DMS79 (cell line): ENCODE data around the gene UVRAG.
"Not testable (repeated sequence)": the region's sequence is repeated elsewhere in the genome, so short reads cannot be mapped to it uniquely, and the experiment has no call there.

Experiments used
- DNase-seq: peaks from one replicate; lab custom pipeline; 2025; lab: John Stamatoyannopoulos, UW

UVRAG gene

DNA sequence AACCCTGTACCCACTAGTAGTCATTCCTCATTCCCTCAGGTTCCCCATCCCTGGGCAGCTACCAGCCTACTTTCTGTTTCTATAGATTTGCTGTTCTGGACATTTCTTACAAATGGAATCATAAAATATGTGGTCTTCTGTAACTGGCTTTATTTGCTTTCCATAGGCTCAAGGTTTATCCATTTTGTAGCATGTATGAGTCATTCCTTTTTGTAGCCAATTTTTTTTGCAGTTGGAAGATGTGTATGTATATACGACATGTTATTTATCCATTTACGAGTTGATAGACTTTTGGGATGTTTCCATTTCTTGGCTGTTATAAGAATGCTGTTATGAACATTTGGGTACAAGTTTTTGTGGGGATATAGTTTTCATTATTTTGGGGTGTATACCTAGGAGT lies 260.7 kb downstream of the UVRAG start:
- no peak for DNase-seq

DNA sequence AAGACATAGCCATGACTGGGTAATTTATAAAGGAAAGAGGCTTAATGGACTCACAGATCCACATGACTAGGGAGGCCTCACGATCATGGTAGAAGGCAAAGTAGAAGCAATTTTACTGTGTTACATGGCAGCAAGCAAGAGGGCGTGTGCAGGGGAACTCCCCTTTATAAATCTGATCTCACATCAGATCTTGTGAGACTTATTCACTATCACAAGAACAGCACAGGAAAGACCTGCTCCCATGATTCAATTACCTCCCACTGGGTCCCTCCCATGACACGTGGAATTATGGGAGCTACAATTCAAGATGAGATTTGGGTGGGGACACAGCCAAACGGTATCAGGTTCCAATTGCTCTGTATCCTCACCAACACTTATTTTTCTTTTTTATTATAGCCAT lies 261.2 kb downstream of the UVRAG start:
- DNase-seq: not testable (repeated sequence)

DNA sequence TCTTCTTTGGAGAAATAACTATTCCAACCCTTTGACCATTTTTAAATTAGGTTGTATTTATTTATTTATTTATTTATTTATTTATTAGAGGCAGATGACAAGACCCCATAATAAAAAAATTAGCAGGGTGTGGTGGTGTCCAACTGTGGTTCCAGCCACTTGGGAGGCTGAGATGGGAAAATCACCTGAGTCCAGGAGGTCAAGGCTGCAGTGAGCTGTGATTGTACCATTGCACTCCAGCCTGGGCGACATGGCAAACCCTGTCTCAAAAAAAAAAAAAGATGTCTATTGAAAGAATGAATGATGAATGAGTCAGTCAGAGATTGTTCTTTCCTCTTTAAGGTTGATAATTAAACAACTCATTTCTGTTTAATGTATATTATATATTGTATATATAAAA lies 261.7 kb downstream of the UVRAG start:
- no peak for DNase-seq

DNA sequence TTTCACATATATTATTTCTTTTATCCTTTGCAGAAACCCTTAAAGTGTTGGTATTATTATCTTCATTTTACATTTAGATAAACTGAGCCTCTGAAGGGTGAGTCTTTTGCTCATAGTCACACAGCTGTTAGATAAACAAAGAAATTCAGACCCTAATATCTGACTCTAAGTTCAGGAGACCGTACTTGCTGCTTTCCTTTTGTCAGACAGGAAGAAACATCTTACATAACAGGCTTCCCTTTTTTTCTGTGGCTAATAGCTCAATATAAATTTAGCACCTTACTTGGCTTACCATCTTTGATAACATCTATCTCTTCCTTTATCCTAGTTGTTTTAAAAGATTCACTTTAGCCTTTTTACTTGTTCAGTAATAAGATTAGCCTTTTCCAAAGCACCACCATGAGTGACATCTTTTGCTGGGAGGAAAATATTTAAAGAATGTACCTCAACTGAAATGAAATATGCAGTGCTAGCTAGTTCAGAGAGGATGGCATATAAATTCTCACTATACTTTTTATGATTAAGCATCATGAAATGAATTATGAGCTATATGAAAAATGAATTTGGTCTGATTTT lies 262.7 kb downstream of the UVRAG start:
- no peak for DNase-seq

DNA sequence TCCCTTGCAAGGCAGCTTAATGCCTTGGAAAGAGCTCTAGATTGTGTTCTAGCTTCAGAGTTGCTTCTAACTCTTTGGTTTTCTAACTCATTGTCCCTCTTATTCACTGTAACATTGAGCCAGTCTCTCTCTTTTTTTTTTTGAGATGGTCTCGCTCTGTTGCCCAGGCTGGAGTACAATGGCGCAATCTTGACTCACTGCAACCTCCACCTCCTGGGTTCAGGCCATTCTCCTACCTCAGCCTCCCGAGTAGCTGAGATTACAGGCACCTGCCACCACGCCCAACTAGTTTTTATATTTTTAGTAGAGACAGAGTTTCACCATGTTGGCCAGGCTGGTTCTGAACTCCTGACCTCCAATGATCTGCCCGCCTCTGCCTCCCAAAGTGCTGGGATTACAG lies 266.1 kb downstream of the UVRAG start:
- DNase-seq: not testable (repeated sequence)

DNA sequence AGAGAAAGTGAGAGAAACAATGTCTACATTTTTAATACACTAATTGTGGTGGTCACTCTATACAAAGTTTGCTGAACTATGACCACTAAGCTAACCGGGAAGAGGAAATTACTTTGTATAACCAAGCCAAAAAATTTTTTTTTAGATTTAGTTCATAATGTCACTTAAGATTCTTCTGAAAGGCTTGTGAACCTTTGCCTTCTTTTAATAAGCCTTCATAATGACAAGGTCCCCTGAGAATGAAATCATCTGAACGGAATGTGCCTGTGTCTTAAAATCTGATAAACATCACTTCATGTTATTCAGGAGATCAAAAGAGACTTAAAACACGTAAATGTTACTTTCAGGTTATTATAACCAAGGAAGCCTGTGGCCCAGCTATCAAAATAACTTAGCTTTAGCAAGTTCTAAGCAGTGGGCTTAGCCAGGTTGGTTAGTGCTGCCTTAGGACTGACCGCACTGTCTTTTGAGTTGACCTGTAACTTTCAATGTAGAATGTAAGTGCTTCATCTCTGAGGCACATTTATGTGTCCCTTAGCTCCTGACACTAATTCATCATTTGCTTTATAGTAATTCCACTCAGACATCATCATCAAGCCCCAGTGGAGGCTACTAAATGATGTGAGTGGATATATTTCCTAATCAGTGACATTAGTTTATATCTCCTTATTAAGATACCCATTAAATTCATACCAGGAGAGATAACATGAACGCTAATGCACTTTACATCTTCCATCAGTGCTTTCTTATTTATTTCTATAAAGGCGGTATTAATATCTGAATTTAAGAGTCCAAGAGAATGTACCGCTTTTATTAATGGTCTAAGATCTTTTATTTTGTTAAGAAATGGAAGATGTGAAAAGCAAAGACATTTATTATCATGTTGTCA lies 268.8 kb downstream of the UVRAG start:
- DNase-seq: no peak

DNA sequence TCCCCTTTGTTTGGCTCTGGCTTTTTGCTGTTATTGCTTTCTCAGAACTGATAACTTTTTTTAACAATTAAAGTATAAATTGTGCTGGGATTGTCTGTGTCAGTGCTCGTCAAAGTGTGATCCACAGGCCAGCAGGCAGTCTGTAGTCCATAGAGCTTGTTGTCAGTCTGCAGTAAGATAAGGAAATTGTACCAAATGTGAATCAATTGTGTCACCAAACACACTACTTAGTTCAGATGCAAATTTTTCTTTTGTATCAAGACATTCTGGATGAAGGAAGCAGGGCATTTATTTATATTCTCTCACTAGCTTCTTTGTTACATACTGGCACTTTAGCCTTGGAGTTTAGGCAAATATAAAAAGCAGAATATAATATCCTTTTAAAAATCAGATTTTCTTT lies 270.3 kb downstream of the UVRAG start:
- DNase-seq: no peak

DNA sequence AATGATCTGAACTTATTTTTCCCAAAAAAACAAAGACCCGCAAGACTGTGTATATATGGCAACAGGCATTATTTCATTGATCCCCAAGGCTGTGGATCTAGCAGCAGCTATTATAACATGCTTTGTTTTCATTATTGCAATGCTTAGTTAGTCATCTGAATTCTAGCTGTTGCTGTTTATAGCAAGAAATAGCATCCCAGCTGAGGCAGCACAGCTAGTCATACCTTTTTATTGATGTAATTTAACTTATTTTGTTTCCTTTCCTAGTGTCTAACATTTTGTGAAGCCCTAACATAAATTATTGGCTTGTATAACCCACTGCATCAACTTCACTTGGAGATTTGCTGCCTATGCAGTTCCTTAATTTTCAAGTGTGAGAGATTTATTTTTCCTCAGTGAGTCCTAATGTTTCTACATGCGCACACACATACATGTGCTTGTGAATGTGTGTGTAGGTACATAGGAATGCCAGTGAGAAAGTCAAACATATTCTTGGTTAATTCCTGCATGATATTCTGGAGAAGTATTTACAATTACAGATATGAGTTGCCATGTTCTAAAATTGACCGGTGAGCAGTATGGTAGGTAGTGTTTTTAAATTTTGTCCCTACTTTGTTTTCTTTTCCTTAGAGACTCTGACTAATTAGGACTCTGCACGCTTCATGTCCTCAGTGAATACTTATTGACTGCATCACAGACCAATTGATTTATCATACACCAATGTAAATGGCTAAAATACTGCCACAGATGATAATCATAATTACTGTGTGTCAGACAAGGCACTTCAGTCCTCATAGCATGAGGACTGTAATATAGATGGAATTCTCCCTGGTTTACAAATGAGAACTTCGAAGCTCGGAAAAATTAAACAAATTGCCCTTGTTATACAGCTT lies 272.0 kb downstream of the UVRAG start:
- no peak for DNase-seq

DNA sequence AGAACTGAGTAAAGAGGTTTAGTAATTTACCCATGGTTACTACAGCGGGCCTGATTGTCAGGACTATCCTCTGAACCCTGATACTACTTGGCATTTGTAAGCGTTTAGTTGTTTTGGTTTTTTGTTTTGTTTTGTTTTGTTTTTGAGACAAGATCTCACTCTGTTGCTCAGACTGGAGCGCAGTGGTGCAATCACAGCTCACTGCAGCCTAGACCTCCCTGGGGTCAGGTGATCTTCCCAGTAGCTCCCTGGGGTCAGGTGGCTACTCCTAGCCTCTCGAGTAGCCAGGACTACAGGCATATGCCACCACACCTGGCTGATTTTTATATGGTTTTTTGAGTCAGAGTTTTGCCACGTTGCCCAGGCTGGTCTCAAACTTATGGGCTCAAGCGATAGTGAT lies 272.7 kb downstream of the UVRAG start:
- DNase-seq: no peak

DNA sequence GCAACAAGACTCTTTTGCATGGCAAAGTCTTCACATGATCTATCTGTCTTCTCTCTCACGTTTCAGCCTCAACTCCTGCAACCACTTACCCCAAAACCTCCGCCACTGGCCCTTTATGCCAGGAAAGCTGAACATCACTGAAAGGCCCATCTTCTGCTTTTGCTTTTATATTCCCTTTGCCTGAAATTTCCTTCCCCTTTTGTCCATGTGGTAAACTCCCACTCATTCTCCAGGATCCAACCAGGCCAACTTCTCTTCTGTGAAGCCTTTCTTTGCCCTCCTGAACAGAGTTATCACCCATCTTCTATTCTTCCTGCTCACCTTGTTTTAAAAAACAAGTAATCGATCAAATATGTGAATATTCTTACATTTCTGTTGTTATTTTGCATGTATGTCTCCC lies 273.5 kb downstream of the UVRAG start:
- DNase-seq: no peak

DNA sequence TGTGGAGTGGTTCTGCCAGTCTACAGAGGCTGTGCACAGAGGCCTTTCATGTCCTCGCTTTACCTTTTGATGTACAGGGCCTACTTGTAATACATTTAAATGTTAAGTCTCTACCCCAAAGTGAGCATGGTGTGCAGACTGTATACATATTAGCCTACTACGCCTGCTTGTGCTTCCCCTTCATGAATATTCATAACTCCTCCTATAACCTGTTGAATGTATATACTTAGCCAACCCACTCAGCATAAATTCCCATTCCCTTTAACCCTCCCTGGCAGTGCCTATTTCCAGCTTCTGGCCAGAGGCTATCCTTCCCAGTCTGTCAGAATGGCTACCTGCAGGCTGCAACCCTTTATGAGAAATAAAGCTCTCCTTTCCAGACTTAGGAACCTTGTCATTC lies 275.2 kb downstream of the UVRAG start:
- no peak for DNase-seq

DNA sequence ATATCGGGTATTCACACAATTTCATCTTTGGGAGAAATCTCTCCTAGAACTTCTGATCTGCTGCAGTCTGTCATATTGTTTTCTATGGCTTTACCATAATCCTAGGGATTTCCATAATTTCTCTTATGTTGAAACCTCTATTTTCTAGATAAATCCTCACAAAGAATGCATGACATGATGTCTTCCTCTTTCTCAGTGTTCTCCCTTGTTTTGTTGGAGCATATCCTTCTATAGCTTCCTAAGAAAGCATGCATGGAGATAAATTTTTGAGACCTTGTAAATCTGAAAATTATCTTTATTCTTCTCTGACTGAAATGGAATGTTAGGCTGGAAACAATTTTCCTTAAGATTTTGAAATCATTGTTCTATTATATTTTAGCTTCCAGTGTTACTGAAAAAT lies 275.8 kb downstream of the UVRAG start:
- no peak for DNase-seq

DNA sequence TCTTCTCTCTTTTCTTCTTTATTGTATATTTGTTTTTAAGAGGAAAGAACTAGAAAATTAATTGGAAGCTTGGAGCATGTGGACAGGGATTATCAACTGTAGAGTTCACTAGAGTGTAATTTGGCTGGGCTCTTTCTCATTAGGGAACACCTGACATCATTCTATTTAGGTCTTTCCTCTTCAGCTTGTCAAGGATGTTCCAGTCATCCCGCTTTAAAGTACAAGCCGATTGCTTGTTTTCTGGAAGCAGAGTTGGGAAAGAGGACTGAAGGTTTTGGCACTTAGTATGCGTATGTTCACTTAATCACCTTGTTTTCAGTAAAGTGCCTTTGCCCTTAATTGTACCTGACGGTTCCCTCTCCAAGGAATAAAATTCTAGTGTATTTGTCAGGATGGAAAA lies 279.7 kb downstream of the UVRAG start:
- no peak for DNase-seq

DNA sequence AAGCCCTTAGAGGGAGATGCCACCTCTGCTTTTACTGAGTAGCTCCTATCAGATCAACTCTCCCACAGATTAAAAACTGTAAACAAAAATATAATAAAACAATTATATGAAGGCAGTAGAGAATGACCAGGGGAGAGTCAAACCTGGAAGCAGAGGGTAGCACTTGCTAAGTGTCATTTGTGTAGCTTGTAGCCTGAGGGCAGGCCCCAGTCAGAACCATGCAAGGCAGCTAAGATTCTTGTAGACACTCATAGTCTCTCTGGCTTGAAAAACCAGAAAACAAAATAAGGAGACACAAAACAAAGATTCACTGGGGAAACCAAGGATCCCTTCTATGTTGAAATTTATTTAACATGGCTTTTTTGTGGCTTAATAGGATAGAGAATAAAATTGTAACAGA lies 280.9 kb downstream of the UVRAG start:
- DNase-seq: no peak

DNA sequence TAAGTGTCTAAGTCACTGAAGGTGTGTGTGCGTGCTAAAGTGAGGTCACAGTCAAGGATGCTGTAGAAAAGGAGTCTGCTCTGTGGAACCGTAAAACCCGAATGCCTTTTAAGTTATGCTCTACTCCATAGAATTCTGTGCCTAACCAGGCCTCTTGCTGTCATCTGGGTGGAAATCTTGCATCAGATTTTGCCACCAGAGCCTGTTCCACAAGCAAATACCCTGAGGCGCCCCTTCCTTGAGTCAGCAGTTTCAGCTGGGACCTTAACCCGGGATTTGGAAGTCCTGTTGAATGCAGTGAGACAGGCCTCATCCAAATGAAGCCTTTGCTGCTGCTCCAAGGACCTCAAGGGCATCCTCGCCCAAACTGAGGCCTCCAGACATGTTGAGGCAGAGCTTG lies 281.5 kb downstream of the UVRAG start:
- no peak for DNase-seq

DNA sequence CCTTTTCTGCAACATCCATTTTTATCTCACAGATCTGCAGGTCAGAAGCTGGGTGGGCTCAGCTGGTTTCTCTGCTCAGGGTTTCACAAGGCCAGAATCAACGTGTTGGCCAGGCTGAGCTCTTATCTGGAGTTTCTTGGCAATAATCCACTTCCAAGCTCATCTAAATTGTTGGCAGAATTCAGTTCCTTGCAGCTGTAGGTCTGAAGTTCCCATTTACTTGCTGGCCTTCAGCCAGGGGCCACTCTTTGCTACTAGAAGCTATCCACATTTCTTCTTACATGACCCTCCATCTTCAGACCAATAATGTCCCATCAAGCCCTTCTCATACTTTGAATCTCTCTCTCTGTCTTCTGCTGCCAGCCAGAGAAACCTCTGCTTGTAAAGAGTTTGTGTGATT lies 287.8 kb downstream of the UVRAG start:
- peak; percentile 87 for DNase-seq

DNA sequence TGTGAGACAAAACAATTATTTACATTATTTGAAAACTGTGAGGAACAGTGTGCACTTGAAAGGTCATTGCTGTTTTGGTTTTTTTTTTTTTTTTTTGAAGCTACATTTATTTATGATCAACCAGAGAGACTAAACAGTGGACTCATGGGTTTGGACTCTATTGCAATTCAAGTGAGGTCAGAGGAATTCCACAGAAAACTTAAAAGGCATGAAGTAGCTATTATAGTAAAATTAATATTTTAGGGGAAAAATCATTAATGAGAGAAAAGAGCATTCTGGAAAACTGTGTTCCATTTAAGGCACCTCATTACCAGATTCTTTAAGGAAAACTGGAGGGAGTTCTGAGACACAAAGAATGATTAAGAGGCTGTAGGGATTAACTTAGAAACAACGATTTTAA lies 288.4 kb downstream of the UVRAG start:
- no peak for DNase-seq

DNA sequence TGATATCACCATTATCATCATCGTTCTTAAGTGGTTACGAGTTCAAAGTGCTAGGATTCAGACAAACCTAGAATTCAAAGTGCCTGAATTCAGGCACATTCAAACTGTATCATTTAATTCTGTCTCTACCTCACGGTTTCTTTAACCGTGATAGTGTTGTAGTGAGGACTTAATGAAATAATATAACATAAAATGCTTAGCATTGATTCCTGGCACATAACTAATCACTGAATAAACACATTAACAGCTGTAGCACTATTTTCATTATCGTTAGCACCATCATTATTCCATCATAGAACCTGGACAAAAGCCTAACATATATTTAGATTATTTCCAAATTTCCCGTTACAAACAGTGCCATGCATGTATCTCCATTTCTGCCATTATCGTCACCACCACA lies 289.3 kb downstream of the UVRAG start:
- DNase-seq: no peak

DNA sequence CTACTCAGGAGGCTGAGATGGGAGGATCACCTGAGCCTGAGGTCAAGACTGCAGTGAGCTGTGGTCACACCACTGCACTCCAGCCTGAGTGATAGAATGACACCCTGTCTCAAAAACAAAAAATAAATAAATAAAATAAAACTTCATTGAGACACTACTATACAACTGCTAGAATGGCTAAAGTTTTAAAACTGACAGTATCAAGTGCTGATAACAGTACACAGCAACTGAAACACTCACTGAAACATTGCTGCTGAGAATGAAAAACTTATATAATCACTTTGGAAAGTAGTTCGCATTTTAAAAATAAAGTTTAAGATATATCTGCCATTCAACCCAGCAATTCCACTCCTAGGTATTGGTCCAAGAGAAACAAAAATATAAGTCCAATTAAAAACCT lies 290.6 kb downstream of the UVRAG start:
- no peak for DNase-seq

DNA sequence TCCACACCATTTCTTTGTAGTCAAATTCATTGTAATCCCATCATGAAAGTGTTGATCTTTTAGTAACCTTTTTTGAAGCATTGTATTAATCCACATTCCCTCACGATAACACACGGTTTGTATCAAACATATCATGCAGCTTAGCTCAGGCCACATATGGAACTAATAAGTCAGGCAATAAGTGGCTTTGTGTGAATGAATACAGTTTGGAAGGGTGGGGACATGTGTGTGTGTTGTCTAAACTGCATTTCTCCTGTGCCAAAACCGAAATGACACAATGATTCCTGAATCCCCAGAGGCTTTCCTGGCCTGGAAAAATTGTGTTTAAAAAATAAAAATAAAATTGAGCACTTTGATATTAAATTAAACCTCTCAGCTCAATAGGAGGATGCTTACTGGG lies 293.0 kb downstream of the UVRAG start:
- no peak for DNase-seq

DNA sequence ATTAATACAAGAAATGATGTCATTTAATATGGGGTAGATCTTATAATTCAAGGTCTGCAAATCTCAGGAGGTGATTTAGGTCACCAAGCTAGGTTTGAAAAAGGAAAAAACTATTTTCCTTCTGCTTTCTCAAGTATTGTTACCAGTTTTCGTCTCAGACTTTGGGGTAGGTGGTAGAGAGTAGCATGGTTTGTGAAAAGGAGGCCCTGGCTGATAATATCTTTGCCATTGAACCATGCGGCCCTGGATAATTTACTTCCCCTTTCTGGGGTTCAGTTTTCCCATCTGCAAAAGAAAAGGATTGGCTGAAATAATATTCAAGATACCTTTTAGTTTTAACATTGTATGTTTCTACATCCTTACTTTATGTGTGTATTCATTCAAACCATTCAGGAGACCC lies 299.2 kb downstream of the UVRAG start:
- DNase-seq: no peak

DNA sequence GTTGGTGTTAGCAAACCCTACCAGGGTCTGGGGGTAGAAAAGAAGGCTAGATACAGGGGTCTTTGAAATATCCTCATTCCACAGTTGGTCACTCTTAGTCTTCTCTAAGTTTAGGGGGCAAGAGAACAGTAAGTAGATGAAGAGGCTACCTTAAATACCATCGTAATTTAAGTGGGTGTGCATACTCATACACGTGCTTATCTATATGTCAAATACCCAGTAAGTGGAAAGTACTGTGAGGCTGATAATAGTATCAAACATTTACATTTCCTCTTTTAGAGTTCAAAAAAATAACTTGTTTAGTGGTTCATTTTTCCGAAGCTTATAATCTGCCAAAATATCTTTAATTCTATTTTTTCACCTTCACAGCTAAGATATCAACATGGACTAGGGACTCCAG lies 300.5 kb downstream of the UVRAG start:
- no peak for DNase-seq

DNA sequence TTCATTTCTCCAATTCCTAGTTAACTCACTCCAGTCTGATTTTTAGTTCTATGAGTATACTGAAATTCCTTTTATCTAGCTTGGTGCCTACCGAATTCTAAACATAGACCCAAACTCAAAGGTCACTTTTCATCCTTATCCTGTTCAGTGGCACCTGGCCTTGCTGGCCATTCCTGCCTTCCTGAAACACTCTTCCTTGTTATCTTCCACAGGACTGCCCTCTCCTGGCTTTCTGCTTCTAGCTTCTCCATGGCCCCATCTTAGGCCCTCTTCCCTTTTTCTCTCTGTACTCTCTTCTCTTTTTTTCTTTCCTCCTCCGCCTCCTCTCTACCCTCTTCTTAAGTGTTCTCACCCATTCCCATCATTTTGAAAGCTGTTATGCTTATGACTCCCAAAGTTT lies 304.0 kb downstream of the UVRAG start:
- no peak for DNase-seq
